ENCODE results near the gene SLC25A44.
A peak's percentile ranks its signal among the peaks of the same experiment; 100 is the strongest.

Gene SLC25A44

GRCh38 chr1:156212130-156212529 lies 18.2 kb downstream of the SLC25A44 start:
- no peak for TF ChIP-seq CTCF (IDR thresholded peaks at IDR 0.05; ENCODE audit: low read length)
- TF ChIP-seq EZH2 (optimal IDR thresholded peaks at IDR 0.05; ENCODE audit: low read depth, low read length), result no peak
- TF ChIP-seq EZH2phosphoT487 (IDR thresholded peaks at IDR 0.05; ENCODE audit: low read length), result no peak
- Histone ChIP-seq H3K36me3 (replicated peaks; ENCODE audit: insufficient read depth, low read length) (peaks cover 7% of the 10 kb centered on the region; the same call in 1 of the 2 replicates), H3K9me2 (replicated peaks; ENCODE audit: insufficient read depth, low read length) (no peaks in the 10 kb centered on the region)

GRCh38 chr1:156212833-156213643 lies 19.1 kb downstream of the SLC25A44 start, which contains the start of gene PMF1:
Gene PMF1, plus strand, starts transcription at chr1:156213007. Its CDS starts 9 bp downstream, at chr1:156213016.
- Histone ChIP-seq H3K4me3 (ENCODE audit: low read length) (peak within 1 kb of the TSS; percentile 90), H2AFZ (ENCODE audit: low read length) (peak within 1 kb of the TSS; percentile 80), H3F3A (ENCODE audit: insufficient read depth, low read length) (peaks cover 28% of the 10 kb centered on the region), H3K9me3 (replicated peaks; ENCODE audit: insufficient read depth, low read length) (no peaks in the 10 kb centered on the region), H3K79me2 (ENCODE audit: low read length) (peaks cover 39% of the 10 kb centered on the region), H4K20me1 (ENCODE audit: insufficient read depth, low read length) (no peaks in the 10 kb centered on the region), H3K27ac (ENCODE audit: low read length) (peak within 1 kb of the TSS; percentile 88), H3K27me3 (replicated peaks; ENCODE audit: insufficient read depth, low read length) (no peaks in the 10 kb centered on the region), H3K4me1 (ENCODE audit: low read length) (peaks cover 22% of the 10 kb centered on the region), H3K9me2 (replicated peaks; ENCODE audit: insufficient read depth, low read length) (no peaks in the 10 kb centered on the region), H3K4me2 (ENCODE audit: low read depth, low read length) (peak within 1 kb of the TSS; percentile 80), H3K36me3 (replicated peaks; ENCODE audit: insufficient read depth, low read length) (peaks cover 4% of the 10 kb centered on the region; the same call in 1 of the 2 replicates), H3K9ac (ENCODE audit: low read length) (peak within 1 kb of the TSS; percentile 94)
- TF ChIP-seq CTCF (IDR thresholded peaks at IDR 0.05; ENCODE audit: low read length) (no peak), EZH2 (optimal IDR thresholded peaks at IDR 0.05; ENCODE audit: low read depth, low read length) (no peak), EZH2phosphoT487 (IDR thresholded peaks at IDR 0.05; ENCODE audit: low read length) (no peak)
- peak; percentile 100 for DNase-seq

More at GRCh38 chr1:156212130-156212529, 18.2 kb downstream of the SLC25A44 start:
- Histone ChIP-seq H3K4me2 (ENCODE audit: low read depth, low read length) (peak overlapping the region; percentile 80), H3K27me3 (replicated peaks; ENCODE audit: insufficient read depth, low read length) (no peaks in the 10 kb centered on the region), H3F3A (ENCODE audit: insufficient read depth, low read length) (peaks cover 19% of the 10 kb centered on the region), H3K9ac (ENCODE audit: low read length) (peak overlapping the region; percentile 94), H3K4me3 (ENCODE audit: low read length) (peak overlapping the region; percentile 90), H2AFZ (ENCODE audit: low read length) (peak overlapping the region; percentile 80), H3K9me3 (replicated peaks; ENCODE audit: insufficient read depth, low read length) (no peaks in the 10 kb centered on the region), H4K20me1 (ENCODE audit: insufficient read depth, low read length) (no peaks in the 10 kb centered on the region), H3K79me2 (ENCODE audit: low read length) (peaks cover 46% of the 10 kb centered on the region), H3K27ac (ENCODE audit: low read length) (peak overlapping the region; percentile 88; the same call in 1 of the 2 replicates), H3K4me1 (ENCODE audit: low read length) (peaks cover 14% of the 10 kb centered on the region)
- no peak for DNase-seq

GRCh38 chr1:156213644-156213966 lies 19.7 kb downstream of the SLC25A44 start:
- Histone ChIP-seq H3K27me3 (replicated peaks; ENCODE audit: insufficient read depth, low read length) (no peaks in the 10 kb centered on the region), H3K4me3 (ENCODE audit: low read length) (peak overlapping the region; percentile 90), H3K36me3 (replicated peaks; ENCODE audit: insufficient read depth, low read length) (peaks cover 4% of the 10 kb centered on the region; the same call in 1 of the 2 replicates), H3K9me3 (replicated peaks; ENCODE audit: insufficient read depth, low read length) (no peaks in the 10 kb centered on the region), H2AFZ (ENCODE audit: low read length) (peak overlapping the region; percentile 80), H3K27ac (ENCODE audit: low read length) (peak overlapping the region; percentile 88), H4K20me1 (ENCODE audit: insufficient read depth, low read length) (no peaks in the 10 kb centered on the region), H3K9me2 (replicated peaks; ENCODE audit: insufficient read depth, low read length) (no peaks in the 10 kb centered on the region), H3K9ac (ENCODE audit: low read length) (peak overlapping the region; percentile 94), H3K4me1 (ENCODE audit: low read length) (peaks cover 26% of the 10 kb centered on the region), H3K79me2 (ENCODE audit: low read length) (peaks cover 43% of the 10 kb centered on the region), H3F3A (ENCODE audit: insufficient read depth, low read length) (peaks cover 31% of the 10 kb centered on the region), H3K4me2 (ENCODE audit: low read depth, low read length) (peak overlapping the region; percentile 80)
- DNase-seq, result no peak
- no peak for TF ChIP-seq CTCF (IDR thresholded peaks at IDR 0.05; ENCODE audit: low read length)
- TF ChIP-seq EZH2 (optimal IDR thresholded peaks at IDR 0.05; ENCODE audit: low read depth, low read length), result no peak
- TF ChIP-seq EZH2phosphoT487 (IDR thresholded peaks at IDR 0.05; ENCODE audit: low read length), result no peak
